ENCODE results near the gene PPP1R27. TPM values are rescaled to one million over a fixed set of nuclear protein-coding genes. Genes with fewer than 3 reads are reported as not detected.
A peak's percentile ranks its signal among the peaks of the same experiment; 100 is the strongest.

Gene PPP1R27
- total and polyA plus RNA-seq, 9 of the 15 experiments (the other 6 are each of a cell fraction or from before 2014, with no cell fraction given) = 0.29 to 6.9 (median 1.5) TPM; not detected in 2

DNA sequence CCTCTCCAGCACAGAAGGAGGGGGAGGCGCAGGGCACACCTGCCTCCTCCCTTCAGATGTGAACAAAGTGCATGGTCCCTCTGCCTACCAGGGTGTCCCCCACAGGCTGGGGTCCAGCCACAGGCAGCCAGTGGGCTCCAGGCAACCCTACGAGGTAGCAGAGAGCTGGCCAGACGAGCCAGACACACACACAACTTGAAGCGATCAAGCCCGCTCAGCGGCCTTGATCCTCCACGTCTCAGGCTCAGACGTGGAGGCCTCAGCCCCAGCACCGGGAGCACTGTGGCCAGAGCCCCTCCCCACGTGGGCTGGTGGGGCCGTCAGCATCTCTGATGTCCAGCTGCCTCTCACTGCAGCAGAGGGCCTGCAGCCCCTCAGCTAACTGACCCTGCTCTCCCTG, 10.3 kb downstream of the PPP1R27 start:
- no peak for ATAC-seq
- peak overlapping the region in 1 of 2 experiments; percentile 53; a peak in 2 of 4 replicates for H3K9ac ChIP-seq (ENCODE audit: insufficient read depth in 1 of 2, low read depth in 2 of 2, low read length in 2 of 2)
- H3K4me3 ChIP-seq = no peak overlapping the region
- no peaks in the 10 kb centered on the region for H4K20me1 ChIP-seq (replicated peaks; ENCODE audit: control insufficient read depth, insufficient read depth, low read length)
- H3K4me2 ChIP-seq (ENCODE audit: insufficient read depth, low read length) = no peak overlapping the region
- no peak overlapping the region for H3K27ac ChIP-seq (ENCODE audit: extremely low read depth, low read depth, low read length)
- no TSS peak for BruUV-seq (replicated peaks)
- peaks cover 17 to 76% of the 10 kb centered on the region in 2 experiments for H3K4me1 ChIP-seq (replicated peaks in 1 of 2; ENCODE audit: control insufficient read depth in 2 of 2, insufficient read depth in 2 of 2, low read length in 2 of 2)
- FAIRE-seq = no peak
- POLR2A ChIA-PET = interaction anchor here (0.9 to 1.4 kb wide), 5 partner anchors 9 to 43 kb away, joined by 3 to 6 read pairs (median 3); partner anchors contain the start of gene MCRIP1
- H3K36me3 ChIP-seq (ENCODE audit: control insufficient read depth, insufficient read depth, low read length) = no peaks in the 10 kb centered on the region
- no peaks in the 10 kb centered on the region for H3K9me3 ChIP-seq (replicated peaks; ENCODE audit: control insufficient read depth, insufficient read depth, low read depth, low read length)
- in situ Hi-C loops (cut with MboI) = no loop called here
- no peaks in the 10 kb centered on the region for H3K9me1 ChIP-seq (ENCODE audit: control insufficient read depth, insufficient read depth, low read length)
- no peaks in the 10 kb centered on the region for H3K79me2 ChIP-seq (ENCODE audit: control insufficient read depth, insufficient read depth, low read length)
- H2AFZ ChIP-seq (ENCODE audit: low read depth, low read length) = no peak overlapping the region
- no peak for DNase-seq (ENCODE audit: extremely low read depth in 1 of 4, low spot score in 3 of 4)
- CTCF ChIA-PET (ENCODE audit: low intra/inter-chr PET ratio) = no interaction called here
- TF ChIP-seq, protein P1, sequence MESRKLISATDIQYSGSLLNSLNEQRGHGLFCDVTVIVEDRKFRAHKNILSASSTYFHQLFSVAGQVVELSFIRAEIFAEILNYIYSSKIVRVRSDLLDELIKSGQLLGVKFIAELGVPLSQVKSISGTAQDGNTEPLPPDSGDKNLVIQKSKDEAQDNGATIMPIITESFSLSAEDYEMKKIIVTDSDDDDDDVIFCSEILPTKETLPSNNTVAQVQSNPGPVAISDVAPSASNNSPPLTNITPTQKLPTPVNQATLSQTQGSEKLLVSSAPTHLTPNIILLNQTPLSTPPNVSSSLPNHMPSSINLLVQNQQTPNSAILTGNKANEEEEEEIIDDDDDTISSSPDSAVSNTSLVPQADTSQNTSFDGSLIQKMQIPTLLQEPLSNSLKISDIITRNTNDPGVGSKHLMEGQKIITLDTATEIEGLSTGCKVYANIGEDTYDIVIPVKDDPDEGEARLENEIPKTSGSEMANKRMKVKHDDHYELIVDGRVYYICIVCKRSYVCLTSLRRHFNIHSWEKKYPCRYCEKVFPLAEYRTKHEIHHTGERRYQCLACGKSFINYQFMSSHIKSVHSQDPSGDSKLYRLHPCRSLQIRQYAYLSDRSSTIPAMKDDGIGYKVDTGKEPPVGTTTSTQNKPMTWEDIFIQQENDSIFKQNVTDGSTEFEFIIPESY (CRISPR knock-in tag; IDR thresholded peaks at IDR 0.05) = peak; percentile 61; the same call in 1 of the 2 replicates
- no peak for TF ChIP-seq POLR3G (IDR thresholded peaks at IDR 0.05; ENCODE audit: extremely low read depth, insufficient read length, insufficient replicate concordance)
- intact Hi-C loops (cut with micrococcal nuclease) = loop anchor here (5.0 kb wide), 1 partner anchor 38 kb away; the partner anchor contains the start of gene P4HB
- no peaks in the 10 kb centered on the region for H3K27me3 ChIP-seq (ENCODE audit: control insufficient read depth in 2 of 2, insufficient read depth in 2 of 2, low read length in 2 of 2)
- 72% methylated on average over 7 of the region's 11 CpGs for WGBS (ENCODE audit: insufficient coverage, low coverage, missing lambda C conversion rate)
